ENCODE measurements around the gene KDM2A.
A peak's percentile ranks its signal among the peaks of the same experiment; 100 is the strongest.

Gene KDM2A

GRCh38 chr11:67118801-67119584, at the start of gene KDM2A:
Gene KDM2A, plus strand, starts transcription at chr11:67119263. Its CDS starts 2,054 bp downstream, at chr11:67121317.
- DNase-seq: peak; percentile 100

- DNase-seq: peak; percentile 92
These were observed 47.4 kb upstream of the KDM2A start for GRCh38 chr11:67071420-67072284.

GRCh38 chr11:67072295-67072694, 46.8 kb upstream of the KDM2A start:
- DNase-seq: no peak

GRCh38 chr11:67073908-67074307, 45.2 kb upstream of the KDM2A start:
- no peak for DNase-seq

GRCh38 chr11:67076202-67076601, 42.9 kb upstream of the KDM2A start:
- no peak for DNase-seq

GRCh38 chr11:67079065-67079705, 39.9 kb upstream of the KDM2A start:
- DNase-seq: no peak

- DNase-seq: no peak
These were observed 36.8 kb upstream of the KDM2A start for GRCh38 chr11:67082071-67082791.

- DNase-seq: no peak
These were observed 35.2 kb upstream of the KDM2A start for GRCh38 chr11:67083786-67084366.

GRCh38 chr11:67085617-67086016, 33.4 kb upstream of the KDM2A start:
- no peak for DNase-seq

GRCh38 chr11:67090717-67091116, 28.3 kb upstream of the KDM2A start:
- DNase-seq: no peak

- DNase-seq: no peak
These were observed 23.9 kb upstream of the KDM2A start for GRCh38 chr11:67095214-67095507.

- no peak for DNase-seq
These were observed 20.1 kb upstream of the KDM2A start for GRCh38 chr11:67098799-67099429.

- DNase-seq: no peak
These were observed 19.2 kb upstream of the KDM2A start for GRCh38 chr11:67099831-67100324.

- DNase-seq: no peak
These were observed 16.4 kb upstream of the KDM2A start for GRCh38 chr11:67102664-67103063.

- no peak for DNase-seq
These were observed 13.1 kb upstream of the KDM2A start for GRCh38 chr11:67105964-67106363.

GRCh38 chr11:67111261-67111660, 7.8 kb upstream of the KDM2A start:
- no peak for DNase-seq

- no peak for DNase-seq
These were observed 5.8 kb upstream of the KDM2A start for GRCh38 chr11:67113231-67113721.

GRCh38 chr11:67114275-67114896, 4.7 kb upstream of the KDM2A start:
- DNase-seq: no peak

- no peak for DNase-seq
These were observed 2.3 kb upstream of the KDM2A start for GRCh38 chr11:67116758-67117105.

- DNase-seq: no peak
These were observed 1.9 kb upstream of the KDM2A start for GRCh38 chr11:67117176-67117575.

- peak; percentile 62 for DNase-seq
These were observed 1.3 kb upstream of the KDM2A start for GRCh38 chr11:67117672-67118180.

Measured in islet precursor cell (in vitro differentiated cells).